BE2C (cell line): ENCODE data around the gene IFT57.

Source experiments
- DNase-seq: peaks from one replicate; pipeline ENCODE4 v3.0.0-alpha.2; 2020
- H3K27me3 ChIP-seq: fragments of 250-450 bp; sonication (Bioruptor Pico); 2 replicates; pipeline ENCODE4 v1.5.1; 2020; ENCODE audit warnings: mild to moderate bottlenecking
- H3K36me3 ChIP-seq: fragments of 250-450 bp; sonication (Bioruptor Pico); 2 replicates; pipeline ENCODE4 v1.5.1; 2020; ENCODE audit warnings: mild to moderate bottlenecking
- H3K4me1 ChIP-seq: fragments of 250-450 bp; sonication (Bioruptor Pico); 2 replicates; pipeline ENCODE4 v1.5.1; 2020
- H3K4me3 ChIP-seq: 2 replicates; pipeline ENCODE4 v1.5.1; 2011; ENCODE audit warnings: low read depth, low read length
- H3K9me3 ChIP-seq: fragments of 250-450 bp; sonication (Bioruptor Pico); 2 replicates; pipeline ENCODE4 v1.5.1; 2020
- TF ChIP-seq, protein P1 (sequence below): IDR thresholded peaks from 2 replicates; pipeline ENCODE4 v1.5.1; 2012; ENCODE audit warnings: mild to moderate bottlenecking, low read depth, low read length

IFT57 gene

DNA sequence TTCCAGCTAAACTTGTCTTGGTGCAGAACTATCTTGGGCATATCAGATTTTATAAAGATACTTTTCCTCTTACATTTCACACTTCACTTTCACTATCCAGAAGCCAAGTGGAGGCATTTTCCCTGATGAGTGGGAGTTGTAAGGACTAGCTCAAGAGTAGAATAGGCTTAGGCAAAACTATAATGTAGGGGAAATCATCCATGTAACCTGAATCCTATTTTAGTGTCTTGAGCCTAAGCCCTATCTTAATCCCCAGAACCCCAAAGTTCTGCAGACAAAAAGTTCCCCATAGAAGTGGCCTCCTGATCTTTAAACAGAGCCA is 89.2 kb downstream of the IFT57 start:
- Histone ChIP-seq H3K4me3 (no peak overlapping the region), H3K27me3 (no peaks in the 10 kb centered on the region), H3K36me3 (no peaks in the 10 kb centered on the region), H3K4me1 (no peaks in the 10 kb centered on the region), H3K9me3 (no peaks in the 10 kb centered on the region)
- TF ChIP-seq, protein P1, sequence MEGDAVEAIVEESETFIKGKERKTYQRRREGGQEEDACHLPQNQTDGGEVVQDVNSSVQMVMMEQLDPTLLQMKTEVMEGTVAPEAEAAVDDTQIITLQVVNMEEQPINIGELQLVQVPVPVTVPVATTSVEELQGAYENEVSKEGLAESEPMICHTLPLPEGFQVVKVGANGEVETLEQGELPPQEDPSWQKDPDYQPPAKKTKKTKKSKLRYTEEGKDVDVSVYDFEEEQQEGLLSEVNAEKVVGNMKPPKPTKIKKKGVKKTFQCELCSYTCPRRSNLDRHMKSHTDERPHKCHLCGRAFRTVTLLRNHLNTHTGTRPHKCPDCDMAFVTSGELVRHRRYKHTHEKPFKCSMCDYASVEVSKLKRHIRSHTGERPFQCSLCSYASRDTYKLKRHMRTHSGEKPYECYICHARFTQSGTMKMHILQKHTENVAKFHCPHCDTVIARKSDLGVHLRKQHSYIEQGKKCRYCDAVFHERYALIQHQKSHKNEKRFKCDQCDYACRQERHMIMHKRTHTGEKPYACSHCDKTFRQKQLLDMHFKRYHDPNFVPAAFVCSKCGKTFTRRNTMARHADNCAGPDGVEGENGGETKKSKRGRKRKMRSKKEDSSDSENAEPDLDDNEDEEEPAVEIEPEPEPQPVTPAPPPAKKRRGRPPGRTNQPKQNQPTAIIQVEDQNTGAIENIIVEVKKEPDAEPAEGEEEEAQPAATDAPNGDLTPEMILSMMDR: no peak
- DNase-seq: no peak

GRCh38 chr3:108131475-108132134 is 90.6 kb downstream of the IFT57 start:
- no peaks in the 10 kb centered on the region for H3K36me3 ChIP-seq
- no peaks in the 10 kb centered on the region for H3K27me3 ChIP-seq
- TF ChIP-seq, protein P1: no peak
- no peak overlapping the region for H3K4me3 ChIP-seq
- no peaks in the 10 kb centered on the region for H3K4me1 ChIP-seq
- no peak for DNase-seq
- H3K9me3 ChIP-seq: no peaks in the 10 kb centered on the region

DNA sequence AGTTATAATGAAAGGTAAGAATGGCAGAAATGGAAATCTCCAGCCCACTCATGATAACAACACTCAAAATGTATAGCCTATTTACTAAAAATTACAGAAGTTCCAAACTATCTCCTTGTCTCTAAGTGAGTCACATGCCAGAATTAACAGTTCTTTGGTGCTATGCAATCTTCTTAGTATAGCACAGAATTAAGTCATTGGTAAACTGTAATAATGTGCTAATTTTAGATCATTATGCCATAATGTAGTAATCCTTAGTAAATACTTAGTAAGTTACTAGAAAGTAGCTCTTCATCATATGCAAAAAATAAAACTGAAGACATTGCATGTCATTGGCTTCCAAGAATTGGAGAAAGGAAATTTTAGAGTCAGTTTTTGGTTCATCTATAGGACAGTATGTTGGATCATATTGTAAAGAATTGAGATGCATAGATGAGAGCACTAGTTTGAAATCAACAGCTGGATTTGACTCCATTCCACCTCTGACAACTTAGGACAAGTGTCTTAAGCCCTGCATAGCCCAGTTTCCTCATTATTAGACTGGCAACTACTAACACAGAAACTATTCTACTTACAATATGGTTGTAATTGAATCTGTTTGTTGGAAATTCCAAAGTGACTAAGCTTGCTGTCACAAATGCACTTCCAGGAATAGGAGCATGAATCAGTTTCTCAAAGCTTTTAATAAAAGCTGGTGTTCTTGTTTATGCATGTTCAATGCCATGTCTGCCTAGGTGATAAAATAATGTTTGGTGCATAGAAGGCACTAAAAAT is 91.3 kb downstream of the IFT57 start:
- TF ChIP-seq, protein P1: no peak
- DNase-seq: no peak
- Histone ChIP-seq H3K9me3 (no peaks in the 10 kb centered on the region), H3K4me1 (no peaks in the 10 kb centered on the region), H3K36me3 (no peaks in the 10 kb centered on the region), H3K4me3 (no peak overlapping the region), H3K27me3 (no peaks in the 10 kb centered on the region)

DNA sequence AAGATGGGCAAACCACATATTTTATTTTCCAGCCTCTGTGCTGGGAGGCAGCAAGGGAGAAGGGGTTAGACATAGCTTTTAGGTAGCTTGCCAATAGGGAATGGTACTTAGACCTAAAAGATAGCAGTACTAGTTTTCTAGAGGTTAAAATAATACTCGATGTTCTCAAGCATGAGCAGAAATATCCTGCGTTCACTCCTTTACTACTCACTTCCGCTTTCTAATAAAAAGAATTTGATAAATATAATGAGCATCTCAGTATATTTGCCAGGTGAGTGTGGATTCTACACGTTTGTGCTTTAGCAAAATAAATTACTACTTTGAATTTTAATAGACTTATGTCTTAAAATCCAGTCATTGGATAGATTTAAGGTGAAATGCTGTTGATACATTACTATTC is 92.0 kb downstream of the IFT57 start:
- no peaks in the 10 kb centered on the region for H3K36me3 ChIP-seq
- TF ChIP-seq, protein P1: no peak
- H3K4me3 ChIP-seq: no peak overlapping the region
- H3K27me3 ChIP-seq: no peaks in the 10 kb centered on the region
- DNase-seq: no peak
- no peaks in the 10 kb centered on the region for H3K9me3 ChIP-seq
- H3K4me1 ChIP-seq: peaks cover 1% of the 10 kb centered on the region

GRCh38 chr3:108127301-108127988 is 94.8 kb downstream of the IFT57 start:
- Histone ChIP-seq H3K9me3 (no peaks in the 10 kb centered on the region), H3K4me3 (no peak overlapping the region), H3K36me3 (no peaks in the 10 kb centered on the region), H3K4me1 (peaks cover 10% of the 10 kb centered on the region), H3K27me3 (no peaks in the 10 kb centered on the region)
- TF ChIP-seq, protein P1: no peak
- DNase-seq: no peak

DNA sequence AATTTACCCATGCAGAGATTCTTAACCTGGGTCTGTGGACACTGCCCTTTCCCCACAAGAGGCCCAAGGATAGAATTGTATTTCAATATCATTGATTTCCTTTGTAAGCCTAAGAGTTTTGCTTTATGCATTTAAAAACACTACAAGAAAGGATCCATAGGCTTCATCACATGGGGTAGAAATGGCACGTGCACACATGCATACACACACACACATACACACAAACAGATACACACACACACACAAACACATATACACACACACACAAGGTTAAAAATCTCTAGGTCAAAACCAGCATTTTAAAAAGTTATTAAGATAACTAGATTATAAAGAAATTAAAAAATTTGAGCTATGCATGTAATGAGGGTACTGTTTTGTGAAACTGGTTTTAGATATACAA is 95.9 kb downstream of the IFT57 start:
- TF ChIP-seq, protein P1: no peak
- H3K36me3 ChIP-seq: no peaks in the 10 kb centered on the region
- DNase-seq: no peak
- H3K4me1 ChIP-seq: peaks cover 10% of the 10 kb centered on the region
- no peak overlapping the region for H3K4me3 ChIP-seq
- no peaks in the 10 kb centered on the region for H3K9me3 ChIP-seq
- no peaks in the 10 kb centered on the region for H3K27me3 ChIP-seq
